HEK293T (cell line): Measurements from ENCODE around the gene PRSS1.

ENCODE experiments used
- BHLHE40 ChIP-seq: fragments of 450-650 bp; IDR thresholded peaks from 2 replicates; pipeline ENCODE4 v1.6.1; 2016; ENCODE audit warnings: mild to moderate bottlenecking, moderate library complexity, borderline replicate concordance
- FOXK2 ChIP-seq: fragments of 450-650 bp; IDR thresholded peaks from 2 replicates; pipeline ENCODE4 v1.6.1; 2016; ENCODE audit warnings: mild to moderate bottlenecking
- FOXM1 ChIP-seq: fragments of 450-650 bp; IDR thresholded peaks from 2 replicates; pipeline ENCODE4 v1.6.1; 2017; ENCODE audit warnings: mild to moderate bottlenecking, borderline replicate concordance
- HDGF ChIP-seq: fragments of 450-650 bp; IDR thresholded peaks from 2 replicates; pipeline ENCODE4 v1.6.1; 2017; ENCODE audit warnings: antibody characterized with exemption, borderline replicate concordance
- L3MBTL2 ChIP-seq: fragments of 450-650 bp; conservative IDR thresholded peaks from 2 replicates; pipeline ENCODE4 v1.6.1; 2016; ENCODE audit warnings: mild to moderate bottlenecking
- NFRKB ChIP-seq: fragments of 450-650 bp; IDR thresholded peaks from 2 replicates; pipeline ENCODE4 v1.6.1; 2016; ENCODE audit warnings: mild to moderate bottlenecking, moderate library complexity
- SP1 ChIP-seq: fragments of 450-650 bp; IDR thresholded peaks from 2 replicates; pipeline ENCODE4 v1.6.1; 2017
- SUZ12 ChIP-seq: fragments of 450-650 bp; IDR thresholded peaks from 2 replicates; pipeline ENCODE4 v1.6.1; 2016; ENCODE audit warnings: mild to moderate bottlenecking
- TARDBP ChIP-seq: fragments of 450-650 bp; IDR thresholded peaks from 2 replicates; pipeline ENCODE4 v1.6.1; 2016
- TF ChIP-seq, protein P1 (sequence below): fragments of 450-650 bp; IDR thresholded peaks from 2 replicates; pipeline ENCODE4 v1.6.1; 2016

GRCh38 chr7:142802301-142802700, 53.0 kb downstream of the PRSS1 start:
- TF ChIP-seq HDGF (no peak), SP1 (no peak), FOXK2 (no peak), SUZ12 (no peak), FOXM1 (no peak), TARDBP (no peak), L3MBTL2 (no peak), BHLHE40 (no peak), NFRKB (no peak)
- TF ChIP-seq, protein P1, sequence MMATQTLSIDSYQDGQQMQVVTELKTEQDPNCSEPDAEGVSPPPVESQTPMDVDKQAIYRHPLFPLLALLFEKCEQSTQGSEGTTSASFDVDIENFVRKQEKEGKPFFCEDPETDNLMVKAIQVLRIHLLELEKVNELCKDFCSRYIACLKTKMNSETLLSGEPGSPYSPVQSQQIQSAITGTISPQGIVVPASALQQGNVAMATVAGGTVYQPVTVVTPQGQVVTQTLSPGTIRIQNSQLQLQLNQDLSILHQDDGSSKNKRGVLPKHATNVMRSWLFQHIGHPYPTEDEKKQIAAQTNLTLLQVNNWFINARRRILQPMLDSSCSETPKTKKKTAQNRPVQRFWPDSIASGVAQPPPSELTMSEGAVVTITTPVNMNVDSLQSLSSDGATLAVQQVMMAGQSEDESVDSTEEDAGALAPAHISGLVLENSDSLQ: no peak
